Activated CD4-positive, alpha-beta T cell treated with anti-CD3 and anti-CD28 coated beads, Interleukin-2, Interleukin-6, amounts not matched to agents 100 ng/mL and 50 ng/mL, durations not matched to agents 16 hours and 8 hours (primary cell): Measurements from ENCODE around the gene FMO2.
"Not testable (repeated sequence)": the region's sequence is repeated elsewhere in the genome, so short reads cannot be mapped to it uniquely, and the experiment has no call there.

Source experiments
- DNase-seq: peaks from one replicate; pipeline ENCODE4 v3.0.0-alpha.2; 2020

FMO2 gene

GRCh38 chr1:171220081-171220420 lies 35.0 kb downstream of the FMO2 start:
- DNase-seq, result no peak

GRCh38 chr1:171220581-171221054 lies 35.5 kb downstream of the FMO2 start:
- no peak for DNase-seq

GRCh38 chr1:171221665-171222591 lies 36.8 kb downstream of the FMO2 start:
- DNase-seq, result no peak

- no peak for DNase-seq
Observed at GRCh38 chr1:171222936-171223335, 37.8 kb downstream of the FMO2 start.

GRCh38 chr1:171224257-171224656 lies 39.2 kb downstream of the FMO2 start:
- not testable (repeated sequence) for DNase-seq

- DNase-seq, result peak; percentile 50
Observed at GRCh38 chr1:171226747-171227370, 41.8 kb downstream of the FMO2 start.

GRCh38 chr1:171231326-171231725 lies 46.2 kb downstream of the FMO2 start:
- DNase-seq, result no peak

GRCh38 chr1:171233183-171233582 lies 48.1 kb downstream of the FMO2 start:
- no peak for DNase-seq

GRCh38 chr1:171236231-171236630 lies 51.1 kb downstream of the FMO2 start:
- not testable (repeated sequence) for DNase-seq

GRCh38 chr1:171243878-171244277 lies 58.8 kb downstream of the FMO2 start:
- DNase-seq, result no peak

- peak; percentile 30 for DNase-seq
Observed at GRCh38 chr1:171245458-171246064, 60.5 kb downstream of the FMO2 start.

GRCh38 chr1:171247501-171247900 lies 62.4 kb downstream of the FMO2 start:
- DNase-seq, result no peak

- no peak for DNase-seq
Observed at GRCh38 chr1:171248302-171248701, 63.2 kb downstream of the FMO2 start, which contains the start of gene FMO1. Gene FMO1, plus strand, starts transcription at chr1:171248494. Its CDS starts 9,594 bp downstream, at chr1:171258088.

GRCh38 chr1:171248841-171249240 lies 63.7 kb downstream of the FMO2 start:
- DNase-seq, result no peak

GRCh38 chr1:171250263-171250662 lies 65.2 kb downstream of the FMO2 start:
- no peak for DNase-seq

GRCh38 chr1:171251042-171251951 lies 66.2 kb downstream of the FMO2 start:
- DNase-seq, result peak; percentile 43

- DNase-seq, result no peak
Observed at GRCh38 chr1:171251952-171252300, 66.8 kb downstream of the FMO2 start.

GRCh38 chr1:171252482-171252881 lies 67.4 kb downstream of the FMO2 start:
- no peak for DNase-seq

- no peak for DNase-seq
Observed at GRCh38 chr1:171254859-171255258, 69.8 kb downstream of the FMO2 start.

GRCh38 chr1:171256940-171257606 lies 72.0 kb downstream of the FMO2 start:
- DNase-seq, result no peak

GRCh38 chr1:171257607-171258076 lies 72.5 kb downstream of the FMO2 start:
- DNase-seq, result no peak

- DNase-seq, result no peak
Observed at GRCh38 chr1:171258429-171258828, 73.3 kb downstream of the FMO2 start.
